HG03175 (cell line): ENCODE data around the gene PRICKLE4.
"Not testable (repeated sequence)": the region's sequence is repeated elsewhere in the genome, so short reads cannot be mapped to it uniquely, and the experiment has no call there.

ENCODE experiments used
- ATAC-seq: cut with Tn5 transposase; IDR thresholded peaks from one replicate; pipeline ENCODE4 v1.9.1; 2021; ENCODE audit warnings: mild to moderate bottlenecking, moderate library complexity; ENCODE audit not compliant: unreplicated experiment

The PRICKLE4 gene

GRCh38 chr6:41743406-41744235 lies 37.0 kb upstream of the PRICKLE4 start:
- no peak for ATAC-seq

- no peak for ATAC-seq
Observed at GRCh38 chr6:41744236-41744787, 36.3 kb upstream of the PRICKLE4 start.

- no peak for ATAC-seq
Observed at GRCh38 chr6:41746107-41746506, 34.5 kb upstream of the PRICKLE4 start.

- ATAC-seq: no peak
Observed at GRCh38 chr6:41747256-41748101, 33.1 kb upstream of the PRICKLE4 start, which contains the start of gene PGC. PGC (minus strand) TSS chr6:41747397; CDS start chr6:41747334, 63 bp downstream.

GRCh38 chr6:41748102-41748477 lies 32.5 kb upstream of the PRICKLE4 start:
- no peak for ATAC-seq

GRCh38 chr6:41748542-41748941 lies 32.0 kb upstream of the PRICKLE4 start:
- no peak for ATAC-seq

- ATAC-seq: no peak
Observed at GRCh38 chr6:41750374-41750773, 30.2 kb upstream of the PRICKLE4 start.

- ATAC-seq: no peak
Observed at GRCh38 chr6:41755895-41756294, 24.7 kb upstream of the PRICKLE4 start.

- ATAC-seq: no peak
Observed at GRCh38 chr6:41756354-41756753, 24.2 kb upstream of the PRICKLE4 start.

GRCh38 chr6:41757271-41757670 lies 23.3 kb upstream of the PRICKLE4 start:
- ATAC-seq: no peak

GRCh38 chr6:41757931-41758640 lies 22.5 kb upstream of the PRICKLE4 start:
- no peak for ATAC-seq

- no peak for ATAC-seq
Observed at GRCh38 chr6:41758641-41759035, 21.9 kb upstream of the PRICKLE4 start.

GRCh38 chr6:41759106-41759904 lies 21.3 kb upstream of the PRICKLE4 start:
- ATAC-seq: no peak

GRCh38 chr6:41759905-41760579 lies 20.5 kb upstream of the PRICKLE4 start:
- no peak for ATAC-seq

- ATAC-seq: no peak
Observed at GRCh38 chr6:41763470-41763869, 17.1 kb upstream of the PRICKLE4 start.

GRCh38 chr6:41766043-41766664 lies 14.4 kb upstream of the PRICKLE4 start:
- not testable (repeated sequence) for ATAC-seq

- ATAC-seq: no peak
Observed at GRCh38 chr6:41767112-41767833, 13.3 kb upstream of the PRICKLE4 start.

- no peak for ATAC-seq
Observed at GRCh38 chr6:41768545-41769308, 11.9 kb upstream of the PRICKLE4 start.
